ENCODE measurements around the gene PATJ. TPM values are rescaled to one million over a fixed set of nuclear protein-coding genes. Genes with fewer than 3 reads are reported as not detected.

Gene PATJ
- total RNA-seq, 1 experiment from 2014 or later = 28.7 TPM

GRCh38 chr1:61979729-61980128 lies 237.4 kb downstream of the PATJ start:
- H3K27me3 ChIP-seq (ENCODE audit: low read length) = no peaks in the 10 kb centered on the region
- H3K27ac ChIP-seq (ENCODE audit: low read length) = no peak overlapping the region
- H3K4me1 ChIP-seq (ENCODE audit: insufficient read depth, low read length) = no peaks in the 10 kb centered on the region
- no peaks in the 10 kb centered on the region for H3K9me2 ChIP-seq (replicated peaks; ENCODE audit: low read length)
- ChIA-PET CTCF (no interaction called here), POLR2A (ENCODE audit: unreplicated experiment) (no interaction called here)
- no peak overlapping the region for H3K4me2 ChIP-seq (ENCODE audit: low read length)
- no peak overlapping the region for H2AFZ ChIP-seq (ENCODE audit: low read length)
- no peaks in the 10 kb centered on the region for H3K36me3 ChIP-seq (ENCODE audit: low read depth, low read length)
- no peak overlapping the region for H3K9ac ChIP-seq (ENCODE audit: low read length)
- H3F3A ChIP-seq (ENCODE audit: low read length, unreplicated experiment) = no peaks in the 10 kb centered on the region
- DNase-seq (no peak), ATAC-seq (no peak)
- intact Hi-C loops (cut with micrococcal nuclease) = no loop called here
- BruUV-seq (replicated peaks) = no TSS peak
- H4K20me1 ChIP-seq (ENCODE audit: low read length) = no peaks in the 10 kb centered on the region
- H3K9me3 ChIP-seq (ENCODE audit: low read length) = no peaks in the 10 kb centered on the region
- no peak overlapping the region for H3K4me3 ChIP-seq (ENCODE audit: low read length)
- no peaks in the 10 kb centered on the region for H3K79me2 ChIP-seq (ENCODE audit: low read length)
- no peak for TF ChIP-seq CTCF (conservative IDR thresholded peaks at IDR 0.05; ENCODE audit: low read depth, low read length)
- no peak for TF ChIP-seq EZH2phosphoT487 (IDR thresholded peaks at IDR 0.05; ENCODE audit: borderline replicate concordance, low read length)
- no peak for TF ChIP-seq EZH2 (IDR thresholded peaks at IDR 0.05; ENCODE audit: low read length, unreplicated experiment)

- no peaks in the 10 kb centered on the region for H3K4me1 ChIP-seq (ENCODE audit: insufficient read depth, low read length)
- no peaks in the 10 kb centered on the region for H3K9me2 ChIP-seq (replicated peaks; ENCODE audit: low read length)
- no peak overlapping the region for H2AFZ ChIP-seq (ENCODE audit: low read length)
- no peak for TF ChIP-seq EZH2phosphoT487 (IDR thresholded peaks at IDR 0.05; ENCODE audit: borderline replicate concordance, low read length)
- TF ChIP-seq CTCF (conservative IDR thresholded peaks at IDR 0.05; ENCODE audit: low read depth, low read length) = no peak
- TF ChIP-seq EZH2 (IDR thresholded peaks at IDR 0.05; ENCODE audit: low read length, unreplicated experiment) = no peak
- no peaks in the 10 kb centered on the region for H4K20me1 ChIP-seq (ENCODE audit: low read length)
- POLR2A ChIA-PET (ENCODE audit: unreplicated experiment) = no interaction called here
- no peak overlapping the region for H3K4me2 ChIP-seq (ENCODE audit: low read length)
- DNase-seq = no peak
- no TSS peak for BruUV-seq (replicated peaks)
- no peak overlapping the region for H3K27ac ChIP-seq (ENCODE audit: low read length)
- H3K27me3 ChIP-seq (ENCODE audit: low read length) = no peaks in the 10 kb centered on the region
- H3K79me2 ChIP-seq (ENCODE audit: low read length) = no peaks in the 10 kb centered on the region
- no peak for ATAC-seq
- no peak overlapping the region for H3K9ac ChIP-seq (ENCODE audit: low read length)
- H3F3A ChIP-seq (ENCODE audit: low read length, unreplicated experiment) = no peaks in the 10 kb centered on the region
- CTCF ChIA-PET = no interaction called here
- H3K4me3 ChIP-seq (ENCODE audit: low read length) = no peak overlapping the region
- H3K36me3 ChIP-seq (ENCODE audit: low read depth, low read length) = no peaks in the 10 kb centered on the region
- intact Hi-C loops (cut with micrococcal nuclease) = no loop called here
- no peaks in the 10 kb centered on the region for H3K9me3 ChIP-seq (ENCODE audit: low read length)
These were observed 238.3 kb downstream of the PATJ start for GRCh38 chr1:61980561-61980960.

- TF ChIP-seq EZH2 (IDR thresholded peaks at IDR 0.05; ENCODE audit: low read length, unreplicated experiment) = no peak
- no peak for TF ChIP-seq CTCF (conservative IDR thresholded peaks at IDR 0.05; ENCODE audit: low read depth, low read length)
- TF ChIP-seq EZH2phosphoT487 (IDR thresholded peaks at IDR 0.05; ENCODE audit: borderline replicate concordance, low read length) = no peak
- ATAC-seq (no peak), DNase-seq (no peak)
- no peaks in the 10 kb centered on the region for H3K9me3 ChIP-seq (ENCODE audit: low read length)
- no peak overlapping the region for H2AFZ ChIP-seq (ENCODE audit: low read length)
- no peaks in the 10 kb centered on the region for H3K4me1 ChIP-seq (ENCODE audit: insufficient read depth, low read length)
- ChIA-PET POLR2A (ENCODE audit: unreplicated experiment) (no interaction called here), CTCF (no interaction called here)
- intact Hi-C loops (cut with micrococcal nuclease) = no loop called here
- no peaks in the 10 kb centered on the region for H3K79me2 ChIP-seq (ENCODE audit: low read length)
- BruUV-seq (replicated peaks) = no TSS peak
- H3K27me3 ChIP-seq (ENCODE audit: low read length) = no peaks in the 10 kb centered on the region
- no peaks in the 10 kb centered on the region for H3F3A ChIP-seq (ENCODE audit: low read length, unreplicated experiment)
- no peaks in the 10 kb centered on the region for H3K9me2 ChIP-seq (replicated peaks; ENCODE audit: low read length)
- H4K20me1 ChIP-seq (ENCODE audit: low read length) = no peaks in the 10 kb centered on the region
- no peak overlapping the region for H3K4me2 ChIP-seq (ENCODE audit: low read length)
- H3K4me3 ChIP-seq (ENCODE audit: low read length) = no peak overlapping the region
- no peak overlapping the region for H3K9ac ChIP-seq (ENCODE audit: low read length)
- no peak overlapping the region for H3K27ac ChIP-seq (ENCODE audit: low read length)
- H3K36me3 ChIP-seq (ENCODE audit: low read depth, low read length) = no peaks in the 10 kb centered on the region
These were observed 239.8 kb downstream of the PATJ start for GRCh38 chr1:61981870-61982660.
